GM19193 (cell line): Measurements from ENCODE around the gene UPK3BL2.
"Not testable (repeated sequence)": the region's sequence is repeated elsewhere in the genome, so short reads cannot be mapped to it uniquely, and the experiment has no call there.

Experiments used
- POLR2A ChIP-seq: IDR thresholded peaks from 4 replicates; pipeline ENCODE4 v1.6.1; 2011; ENCODE audit not compliant: insufficient read depth, insufficient read length; ENCODE audit errors: extremely low read depth

The UPK3BL2 gene, protein sequence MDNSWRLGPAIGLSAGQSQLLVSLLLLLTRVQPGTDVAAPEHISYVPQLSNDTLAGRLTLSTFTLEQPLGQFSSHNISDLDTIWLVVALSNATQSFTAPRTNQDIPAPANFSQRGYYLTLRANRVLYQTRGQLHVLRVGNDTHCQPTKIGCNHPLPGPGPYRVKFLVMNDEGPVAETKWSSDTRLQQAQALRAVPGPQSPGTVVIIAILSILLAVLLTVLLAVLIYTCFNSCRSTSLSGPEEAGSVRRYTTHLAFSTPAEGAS

DNA sequence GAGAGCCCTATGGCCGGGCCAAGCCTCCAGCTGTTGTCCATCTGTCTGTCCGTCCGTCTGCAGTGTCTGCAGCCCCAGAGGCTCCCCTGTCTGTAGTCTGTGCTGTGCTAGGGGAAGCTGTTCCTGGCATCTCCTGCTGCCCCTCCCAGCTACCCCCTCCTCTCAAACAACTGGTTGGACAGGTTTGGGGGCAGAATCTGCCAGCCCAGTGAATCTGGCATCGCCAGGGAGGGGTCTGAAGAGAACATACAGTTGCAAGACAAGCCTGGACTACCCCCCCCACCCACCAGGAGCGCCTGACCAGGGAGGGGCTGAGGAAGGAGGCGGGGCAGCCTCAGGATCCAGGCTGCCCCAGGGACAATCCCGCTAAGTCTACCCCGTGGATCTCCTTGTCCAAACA lies at the start of gene UPK3BL2:
TSS of gene UPK3BL2 (minus strand) at position 101 of the 400 bp plus-strand sequence. CDS start at position 41, 60 bp downstream.
- not testable (repeated sequence) for TF ChIP-seq POLR2A

DNA sequence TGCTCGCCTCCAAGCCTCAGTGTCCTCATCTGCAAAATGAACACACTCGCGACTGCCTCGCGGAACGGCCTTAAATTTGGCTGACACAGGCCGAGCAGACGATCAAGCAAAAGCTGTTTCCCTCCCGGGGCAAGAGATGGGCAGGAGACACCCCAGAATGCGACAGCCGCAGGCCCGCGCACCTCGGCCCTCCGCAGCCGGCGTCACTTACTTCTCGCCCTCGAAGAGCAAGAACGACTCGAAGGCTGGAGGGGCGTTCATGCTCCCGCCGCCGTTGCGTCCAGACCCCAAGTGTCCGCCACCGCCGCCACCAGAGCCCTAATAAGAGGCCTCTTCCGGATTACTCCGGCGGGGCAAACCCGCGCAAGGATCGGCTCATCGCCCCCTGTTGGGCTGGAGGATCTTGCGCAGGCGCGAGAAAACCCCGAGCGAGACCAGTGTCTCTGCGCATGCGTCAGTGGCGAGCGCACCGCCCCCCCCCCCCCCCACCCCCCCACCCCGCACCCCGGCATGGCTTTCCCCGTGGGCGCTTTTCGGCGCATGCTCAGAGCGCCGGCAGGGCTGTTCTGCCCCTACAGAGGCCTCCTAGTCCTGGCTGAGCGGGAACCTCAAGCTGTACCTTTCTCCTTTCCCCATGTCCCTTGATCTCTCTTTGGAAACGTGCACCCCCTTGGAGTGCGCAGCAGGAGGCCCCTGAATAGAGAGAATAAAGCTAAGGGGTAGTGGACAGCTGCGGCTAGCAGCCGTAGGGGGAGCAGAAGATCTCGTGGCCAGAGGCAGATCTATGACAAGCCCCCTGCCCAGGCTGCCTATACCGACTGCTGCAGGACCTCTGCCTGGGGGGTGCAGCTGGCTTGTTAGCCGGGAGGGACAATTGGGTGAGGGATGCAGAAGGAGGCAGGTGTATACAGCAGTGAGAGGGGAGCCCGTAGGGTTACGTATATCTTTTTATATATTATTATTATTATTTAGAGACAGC lies 29.1 kb upstream of the UPK3BL2 start, which contains the start of gene POLR2J3:
TSS of gene POLR2J3 (minus strand) at position 323 of the 979 bp plus-strand sequence. CDS start at position 261, 62 bp downstream.
- TF ChIP-seq POLR2A, result peak; percentile 50

GRCh38 chr7:102550808-102551422 lies 7.4 kb upstream of the UPK3BL2 start, which contains the start of gene SPDYE2:
TSS of gene SPDYE2 (plus strand) at chr7:102551226. CDS start at chr7:102553256, 2,030 bp downstream.
- not testable (repeated sequence) for TF ChIP-seq POLR2A

DNA sequence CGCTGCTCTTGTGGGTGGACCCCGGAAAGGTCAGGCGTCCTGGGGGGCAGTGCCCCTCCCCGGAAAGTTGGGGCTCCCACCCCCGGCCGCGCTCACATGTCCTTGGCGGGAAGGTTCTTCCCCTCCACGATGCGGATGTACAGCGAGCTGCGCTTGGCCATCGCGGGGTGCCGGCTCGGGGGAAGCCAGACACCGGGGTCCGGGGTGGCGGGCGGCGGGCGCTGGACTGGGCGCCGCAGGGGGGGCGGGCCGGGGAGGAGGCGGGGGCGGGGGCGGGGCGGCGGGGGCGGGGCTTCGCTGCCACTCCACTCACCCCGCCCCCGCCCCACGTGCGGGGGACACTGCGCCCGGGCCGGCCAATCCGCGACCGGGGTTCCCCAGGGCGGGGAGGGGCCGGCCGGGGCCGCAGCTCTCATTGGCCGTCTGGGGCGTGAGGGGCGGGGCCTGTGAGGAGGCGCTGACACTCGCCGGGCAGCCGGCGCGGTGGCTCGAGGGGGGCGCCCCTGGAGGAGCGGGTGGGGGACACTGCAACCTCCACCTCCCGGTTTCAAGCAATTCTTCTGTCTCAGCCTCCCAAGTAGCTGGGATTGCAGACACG lies 25.8 kb downstream of the UPK3BL2 start, which contains the start of gene RASA4B:
TSS of gene RASA4B (minus strand) at position 228 of the 598 bp plus-strand sequence. CDS start at position 161, 67 bp downstream.
- TF ChIP-seq POLR2A, result not testable (repeated sequence)
